ENCODE data around the gene SULT6B1.
"Not testable (repeated sequence)": the region's sequence is repeated elsewhere in the genome, so short reads cannot be mapped to it uniquely, and the experiment has no call there.

SULT6B1 gene, protein sequence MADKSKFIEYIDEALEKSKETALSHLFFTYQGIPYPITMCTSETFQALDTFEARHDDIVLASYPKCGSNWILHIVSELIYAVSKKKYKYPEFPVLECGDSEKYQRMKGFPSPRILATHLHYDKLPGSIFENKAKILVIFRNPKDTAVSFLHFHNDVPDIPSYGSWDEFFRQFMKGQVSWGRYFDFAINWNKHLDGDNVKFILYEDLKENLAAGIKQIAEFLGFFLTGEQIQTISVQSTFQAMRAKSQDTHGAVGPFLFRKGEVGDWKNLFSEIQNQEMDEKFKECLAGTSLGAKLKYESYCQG

DNA sequence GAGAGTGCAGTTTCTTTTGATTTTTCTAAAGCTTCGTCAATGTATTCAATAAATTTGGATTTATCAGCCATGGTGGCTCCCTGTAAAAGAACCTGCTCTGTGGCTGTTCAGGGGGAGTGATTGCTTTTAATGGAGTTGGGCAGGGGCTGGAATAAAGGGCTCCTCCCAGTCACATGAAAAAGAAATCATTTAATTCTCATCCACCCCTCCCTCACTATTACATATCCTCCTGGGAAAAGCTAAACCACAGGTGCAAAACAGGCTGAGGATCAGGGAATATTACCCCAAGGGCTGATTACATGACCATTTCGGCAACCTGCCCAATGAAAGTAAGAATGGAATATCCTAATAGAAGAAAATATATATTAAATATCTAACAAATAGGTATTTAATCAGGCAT lies at the start of gene SULT6B1:
Gene SULT6B1, minus strand, starts transcription at position 101 of the 400 bp plus-strand sequence. Its CDS starts 30 bp downstream, at position 71.
- no peak for DNase-seq (ENCODE audit: low spot score)

DNA sequence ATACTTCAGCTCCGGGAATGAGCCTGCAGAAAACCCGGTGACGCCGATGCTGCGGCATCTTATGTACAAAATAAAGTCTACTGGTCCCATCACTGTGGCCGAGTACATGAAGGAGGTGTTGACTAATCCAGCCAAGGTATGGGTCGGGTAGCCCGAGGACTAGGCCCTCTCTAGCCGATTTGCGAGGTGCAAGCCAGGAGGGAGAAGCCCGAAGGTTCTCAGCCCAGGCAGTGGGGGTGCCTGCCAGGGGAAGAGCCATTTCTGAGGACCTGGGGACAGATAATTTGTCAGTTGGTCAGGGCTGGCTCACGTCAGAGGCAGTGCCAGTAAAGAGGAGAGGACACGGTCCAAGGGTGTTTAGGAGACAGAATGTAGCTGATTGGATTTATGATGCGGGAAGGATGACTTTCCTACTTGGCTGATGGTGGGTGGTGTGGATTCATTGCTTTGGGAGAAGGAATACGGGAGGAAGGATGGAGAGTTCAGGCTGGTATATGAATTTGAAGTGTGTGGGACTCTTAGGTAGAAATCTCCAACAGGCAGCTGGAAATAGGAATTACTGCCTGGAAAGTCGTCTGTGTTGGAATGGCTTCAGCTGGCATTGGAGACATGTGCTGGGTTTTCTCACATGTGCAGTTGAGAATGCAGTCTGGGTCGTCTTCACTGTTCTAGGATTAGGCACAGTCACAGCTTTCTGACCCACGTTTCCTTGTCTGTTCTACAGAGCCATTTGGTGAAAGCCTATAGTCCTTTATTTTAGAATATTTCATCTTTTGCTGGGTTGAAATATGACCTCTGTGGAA lies 43.9 kb upstream of the SULT6B1 start:
- peak; percentile 47 for DNase-seq (ENCODE audit: low spot score)

DNA sequence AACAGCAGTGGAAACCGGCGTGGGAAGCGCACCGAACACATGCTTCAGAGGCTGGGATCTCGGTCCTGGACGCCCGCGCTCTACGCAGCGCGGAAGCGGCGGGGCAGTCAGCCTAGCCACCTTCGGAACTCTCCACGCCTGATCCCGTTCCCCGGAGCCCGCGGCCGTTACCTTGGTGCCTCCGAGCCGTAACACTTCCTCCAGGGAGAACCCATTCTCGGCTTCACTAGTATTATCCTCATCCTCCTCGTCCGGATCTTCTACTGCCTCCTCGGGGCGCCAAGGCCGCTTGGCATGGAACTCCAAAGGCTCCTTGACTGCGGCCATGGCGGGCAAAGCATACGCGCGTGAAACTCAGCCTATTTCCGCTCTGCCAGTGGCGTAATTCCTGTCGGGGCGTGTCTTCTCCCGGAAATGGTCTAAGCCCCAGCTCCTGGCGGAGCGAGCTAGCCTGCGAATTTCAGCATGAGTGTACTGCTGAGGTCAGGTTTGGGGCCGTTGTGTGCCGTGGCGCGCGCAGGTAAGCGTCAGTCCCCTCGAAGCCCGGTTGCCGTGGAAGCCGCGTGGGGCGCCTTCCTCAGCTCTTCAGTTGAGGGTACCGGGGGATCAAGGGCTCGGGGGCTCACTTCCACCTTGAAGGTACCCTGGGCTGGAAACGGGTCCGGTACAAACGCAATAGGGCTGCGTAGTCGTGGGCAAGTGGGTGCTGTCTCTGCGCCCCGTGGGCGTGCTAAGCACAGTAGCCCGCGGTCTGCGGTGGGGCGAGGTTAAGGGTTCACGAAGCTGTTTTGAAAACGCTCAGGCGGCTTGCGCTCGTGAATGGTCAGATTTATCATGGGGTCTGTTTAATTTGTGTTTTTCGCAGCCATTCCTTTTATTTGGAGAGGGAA lies 43.0 kb upstream of the SULT6B1 start, which contains the start of the genes CEBPZ and NDUFAF7:
Gene CEBPZ, minus strand, starts transcription at position 356 of the 890 bp plus-strand sequence. Its CDS starts 29 bp downstream, at position 327.
Gene NDUFAF7, plus strand, starts transcription at position 418 of the 890 bp plus-strand sequence. Its CDS starts 48 bp downstream, at position 466.
- peak; percentile 95 for DNase-seq (ENCODE audit: low spot score)

DNA sequence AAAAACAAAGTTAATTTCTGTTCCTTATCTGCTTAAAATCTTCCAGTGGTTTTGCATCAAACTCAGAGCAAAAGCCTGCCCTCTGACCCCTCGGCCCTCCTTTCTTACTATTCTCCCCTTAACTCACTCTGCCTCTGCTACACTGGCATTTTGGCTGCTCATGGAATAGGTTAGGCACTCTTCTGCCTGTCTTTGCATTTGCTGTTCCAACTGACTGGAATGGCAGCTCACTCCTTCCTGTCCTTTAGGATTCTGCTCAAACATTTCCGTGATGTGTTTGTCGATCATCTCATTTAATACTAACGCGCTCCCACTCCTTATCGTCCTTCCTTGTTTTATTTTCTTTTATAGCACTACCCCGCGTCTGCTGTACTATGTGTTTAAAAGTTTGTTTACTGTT lies 42.1 kb upstream of the SULT6B1 start:
- peak; percentile 20 for DNase-seq (ENCODE audit: low spot score)

DNA sequence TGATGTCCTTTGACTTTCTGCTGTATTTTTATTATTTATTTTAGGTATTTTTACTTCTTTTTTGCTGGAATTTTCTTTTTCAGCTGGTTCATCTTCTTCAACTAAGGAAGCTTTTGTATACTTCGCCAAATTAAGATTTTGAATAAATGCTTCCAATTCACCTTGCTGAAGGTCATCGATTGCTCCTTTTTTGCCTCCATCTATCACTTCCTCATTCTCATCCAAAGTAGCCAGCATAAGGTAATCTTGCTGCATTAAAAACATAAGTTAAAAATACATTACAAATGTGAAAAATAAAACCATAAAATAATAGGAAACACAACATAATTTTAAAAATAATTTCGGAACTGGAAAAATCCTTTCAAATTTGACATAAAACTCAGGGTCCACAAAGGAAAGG lies 40.3 kb upstream of the SULT6B1 start:
- DNase-seq (ENCODE audit: low spot score): no peak

DNA sequence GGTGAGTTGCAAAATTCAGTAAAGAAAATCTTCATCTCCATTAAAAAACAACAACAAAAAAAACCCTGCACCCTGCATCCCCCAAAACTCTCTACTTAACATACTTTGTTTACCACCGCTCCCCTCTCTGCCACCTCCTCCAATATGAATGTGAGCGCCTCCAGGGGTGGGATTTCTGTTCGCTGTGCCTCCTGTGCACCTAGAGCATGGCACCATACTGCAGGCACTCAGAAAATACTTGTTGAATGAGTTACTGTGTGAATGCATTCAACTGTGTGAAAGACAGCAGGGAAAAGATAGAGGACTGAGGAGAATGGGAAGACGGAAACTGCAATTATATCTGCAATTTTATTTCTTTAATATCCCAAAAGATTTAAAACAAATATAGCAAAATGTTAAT lies 38.4 kb upstream of the SULT6B1 start:
- DNase-seq (ENCODE audit: low spot score): peak; percentile 5

DNA sequence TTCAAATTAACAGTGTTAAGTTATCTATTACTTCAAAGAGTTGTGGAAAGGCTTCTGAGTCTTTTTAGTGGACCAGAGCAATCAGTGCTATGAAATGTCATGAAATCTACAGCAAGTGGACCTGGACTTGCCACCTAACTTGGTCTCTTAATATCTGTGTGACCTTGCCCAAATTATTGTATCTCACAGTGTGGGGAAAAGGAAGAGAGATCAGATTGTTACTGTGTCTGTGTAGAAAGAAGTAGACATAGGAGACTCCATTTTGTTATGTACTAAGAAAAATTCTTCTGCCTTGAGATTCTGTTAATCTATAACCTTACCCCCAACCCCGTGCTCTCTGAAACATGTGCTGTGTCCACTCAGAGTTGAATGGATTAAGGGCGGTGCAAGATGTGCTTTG lies 36.7 kb upstream of the SULT6B1 start:
- DNase-seq (ENCODE audit: low spot score): not testable (repeated sequence)

DNA sequence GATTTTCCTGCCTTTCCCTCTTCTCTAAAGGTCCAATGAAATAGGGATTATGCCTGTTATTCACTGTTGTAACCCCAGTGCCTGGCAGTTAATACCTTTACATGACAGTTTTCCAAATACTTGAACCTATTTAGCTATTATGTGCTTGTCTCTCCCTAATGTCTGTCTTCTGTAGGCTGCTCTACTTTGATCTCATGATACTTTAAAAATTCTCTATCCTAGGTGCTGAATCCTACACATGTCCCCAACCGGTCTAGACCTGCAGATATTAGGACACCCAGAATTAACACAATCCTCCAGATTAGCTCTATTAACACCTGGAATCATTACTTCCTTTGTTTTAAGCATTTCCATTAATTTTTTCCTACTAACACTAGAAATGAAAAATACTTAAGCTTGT lies 35.6 kb upstream of the SULT6B1 start:
- no peak for DNase-seq (ENCODE audit: low spot score)

DNA sequence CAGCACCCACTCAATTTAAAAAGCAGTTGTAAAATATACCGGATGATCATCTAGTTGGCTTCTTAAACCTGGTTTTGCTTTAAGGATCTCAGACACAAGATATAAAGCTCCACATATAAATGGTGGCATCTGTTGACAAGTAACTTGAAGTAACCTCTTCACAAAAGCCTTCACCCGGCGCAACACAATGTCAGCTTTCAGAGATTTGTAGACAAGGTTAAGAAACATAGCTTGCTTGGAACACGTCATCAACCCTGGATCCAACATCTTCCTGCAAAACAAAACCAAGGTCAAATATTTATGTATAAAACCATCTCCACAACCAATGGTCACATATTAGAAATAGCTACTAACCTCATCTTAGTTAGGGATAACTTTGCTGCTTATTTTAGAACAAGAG lies 34.7 kb upstream of the SULT6B1 start:
- no peak for DNase-seq (ENCODE audit: low spot score)

DNA sequence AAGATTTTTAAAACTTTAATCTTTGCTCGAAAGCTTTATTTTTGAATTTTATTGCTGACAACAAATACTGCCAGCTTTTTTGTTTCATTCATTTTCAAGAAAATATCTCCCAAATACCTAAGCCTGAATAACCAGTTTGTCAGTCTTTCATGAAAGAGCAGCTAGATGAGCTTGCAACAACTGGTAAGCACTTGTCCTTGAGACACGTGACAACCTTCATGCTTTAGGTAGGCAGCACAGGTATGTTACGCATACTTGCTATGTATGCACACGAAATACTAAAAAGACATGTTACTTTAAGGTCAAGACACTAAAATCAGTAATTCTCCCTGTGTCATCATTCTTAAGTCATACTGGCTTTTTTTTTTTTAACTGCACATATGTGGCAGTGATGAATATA lies 30.6 kb upstream of the SULT6B1 start:
- no peak for DNase-seq (ENCODE audit: low spot score)

DNA sequence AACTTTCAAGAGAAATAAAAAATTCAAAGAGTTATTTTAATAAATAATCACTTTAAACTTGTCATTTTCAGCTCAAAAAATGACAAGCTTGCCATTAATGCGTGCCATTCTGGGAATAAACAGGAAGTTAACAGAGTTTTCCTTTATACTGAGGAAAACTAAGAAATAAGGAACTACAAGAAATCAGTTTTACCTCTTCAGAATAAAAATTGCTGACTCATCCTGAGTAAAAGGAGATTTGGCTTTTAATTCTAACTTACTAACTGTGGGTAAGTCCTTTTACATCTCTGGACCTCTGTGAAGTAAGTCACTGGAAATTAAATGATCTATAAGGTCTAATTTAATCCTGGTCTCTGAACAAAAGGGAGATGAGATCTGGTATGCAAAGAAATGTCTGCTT lies 26.8 kb upstream of the SULT6B1 start:
- no peak for DNase-seq (ENCODE audit: low spot score)

DNA sequence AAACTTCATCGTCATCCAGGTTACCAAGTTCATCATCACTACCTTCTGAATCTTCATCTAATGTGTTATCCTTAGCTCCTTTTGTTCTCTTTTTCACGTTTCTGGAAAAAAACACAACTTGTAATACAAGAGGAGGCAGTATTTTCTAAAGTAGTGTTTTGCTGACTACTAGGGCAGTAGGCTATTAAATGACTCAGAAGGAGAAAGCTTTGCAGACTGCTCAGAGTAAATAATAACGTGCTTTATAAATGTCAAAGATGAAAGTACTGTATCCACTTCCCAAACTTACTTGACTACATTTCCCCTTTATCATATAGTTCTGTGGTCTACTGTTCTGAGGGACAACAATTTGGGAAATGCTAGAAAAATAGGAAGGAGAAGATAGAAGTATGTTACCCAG lies 23.5 kb upstream of the SULT6B1 start:
- DNase-seq (ENCODE audit: low spot score): no peak

DNA sequence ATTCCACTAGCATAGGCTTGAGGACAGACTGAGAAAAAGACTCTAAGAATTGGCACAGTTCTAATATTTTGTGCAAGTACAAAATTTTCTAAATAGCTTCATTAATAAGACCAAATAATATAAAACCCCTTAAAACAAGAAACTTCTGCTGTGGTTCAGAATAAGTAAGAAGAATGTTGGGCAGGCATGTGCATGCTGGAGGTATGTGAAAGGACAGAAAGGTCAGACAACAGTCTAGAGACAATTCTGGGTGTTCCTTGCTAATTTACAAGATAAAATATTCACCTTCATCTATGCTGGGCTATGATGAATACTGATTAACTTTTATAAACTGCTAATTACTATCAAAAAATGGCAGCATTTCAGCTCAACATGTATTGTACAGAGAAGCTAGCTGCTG lies 22.7 kb upstream of the SULT6B1 start:
- no peak for DNase-seq (ENCODE audit: low spot score)

DNA sequence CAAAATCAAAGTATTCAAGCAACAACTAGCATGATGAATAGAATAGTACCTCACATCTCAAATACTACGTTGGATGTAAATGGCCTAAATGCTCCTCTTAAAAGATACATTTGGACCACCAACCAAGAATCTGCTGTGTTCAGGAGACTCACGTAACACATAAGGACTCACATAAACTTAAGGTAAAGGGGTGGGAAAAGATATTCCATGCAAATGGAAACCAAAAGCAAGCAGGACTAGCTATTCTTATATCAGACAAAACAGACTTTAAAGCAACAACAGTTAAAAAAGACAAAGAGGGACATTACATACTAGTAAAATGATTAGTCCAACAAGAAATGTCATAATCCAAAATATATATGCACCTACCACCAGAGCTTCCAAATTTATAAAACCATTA lies 18.3 kb upstream of the SULT6B1 start:
- not testable (repeated sequence) for DNase-seq (ENCODE audit: low spot score)

DNA sequence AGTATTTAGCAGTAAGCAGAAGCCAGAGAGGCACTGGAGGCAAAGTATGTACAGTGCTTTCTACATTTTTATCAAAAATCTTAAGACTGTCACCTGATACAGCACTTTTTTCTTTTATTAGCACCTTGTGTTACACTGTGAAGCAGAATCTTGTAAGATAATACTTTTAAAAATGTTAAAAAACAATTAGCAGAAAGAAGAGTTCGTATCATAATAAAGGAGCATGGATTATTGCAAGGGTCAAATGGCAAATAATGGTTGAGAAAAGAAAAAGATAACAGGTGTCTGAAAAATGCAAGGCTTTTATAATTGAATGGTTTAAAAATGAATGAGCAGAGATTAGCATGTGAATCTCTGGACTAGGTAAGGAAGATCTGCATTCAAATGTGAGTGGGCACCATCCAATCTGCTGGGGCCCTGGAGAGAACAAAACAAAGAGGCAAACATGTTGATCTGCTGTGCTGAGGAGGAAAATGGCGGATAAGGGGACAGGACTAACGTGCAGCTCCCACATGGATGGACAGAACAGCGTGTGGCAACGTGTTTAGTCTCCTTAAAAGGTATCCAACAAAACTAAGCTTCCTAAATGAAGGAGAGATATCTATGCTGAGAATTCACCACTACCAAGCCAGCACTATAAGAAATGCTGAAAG lies 17.3 kb upstream of the SULT6B1 start:
- DNase-seq (ENCODE audit: low spot score): no peak

DNA sequence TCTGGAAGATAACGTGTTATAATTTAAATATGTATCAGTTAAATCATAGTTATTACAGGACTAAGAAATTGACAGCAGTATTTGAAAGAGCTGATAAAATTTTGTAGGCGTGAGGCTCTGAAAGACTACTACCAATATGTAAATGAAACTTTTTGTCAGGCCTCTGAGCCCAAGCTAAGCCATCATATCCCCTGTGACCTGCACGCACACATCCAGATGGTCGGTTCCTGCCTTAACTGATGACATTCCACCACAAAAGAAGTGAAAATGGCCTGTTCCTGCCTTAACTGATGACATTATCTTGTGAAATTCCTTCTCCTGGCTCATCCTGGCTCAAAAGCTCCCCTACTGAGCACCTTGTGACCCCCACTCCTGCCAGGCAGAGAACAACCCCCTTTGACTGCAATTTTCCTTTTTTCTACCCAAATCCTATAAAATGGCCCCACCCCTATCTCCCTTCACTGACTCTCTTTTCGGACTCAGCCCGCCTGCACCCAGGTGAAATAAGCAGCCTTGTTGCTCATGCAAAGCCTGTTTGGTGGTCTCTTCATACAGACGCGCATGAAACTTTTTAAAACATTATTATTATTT lies 16.7 kb upstream of the SULT6B1 start:
- DNase-seq (ENCODE audit: low spot score): not testable (repeated sequence)

DNA sequence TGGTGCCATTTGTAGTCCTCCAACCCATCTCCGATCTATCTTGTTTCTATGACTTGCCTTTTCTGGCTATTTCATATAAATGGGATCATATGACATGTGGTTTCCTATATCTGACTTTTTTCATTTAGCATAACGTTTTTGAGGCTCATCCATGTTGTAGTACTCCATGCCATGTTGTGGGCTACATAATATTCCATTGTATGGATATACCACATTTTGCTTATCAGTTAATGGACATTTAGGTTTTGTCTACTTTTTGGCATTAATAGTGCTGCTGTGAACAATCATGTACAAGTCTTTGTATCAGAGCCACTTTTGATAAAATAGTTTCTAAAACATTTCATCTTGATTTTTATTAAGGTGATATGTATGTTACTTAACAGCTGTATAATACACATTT lies 15.2 kb upstream of the SULT6B1 start:
- no peak for DNase-seq (ENCODE audit: low spot score)

DNA sequence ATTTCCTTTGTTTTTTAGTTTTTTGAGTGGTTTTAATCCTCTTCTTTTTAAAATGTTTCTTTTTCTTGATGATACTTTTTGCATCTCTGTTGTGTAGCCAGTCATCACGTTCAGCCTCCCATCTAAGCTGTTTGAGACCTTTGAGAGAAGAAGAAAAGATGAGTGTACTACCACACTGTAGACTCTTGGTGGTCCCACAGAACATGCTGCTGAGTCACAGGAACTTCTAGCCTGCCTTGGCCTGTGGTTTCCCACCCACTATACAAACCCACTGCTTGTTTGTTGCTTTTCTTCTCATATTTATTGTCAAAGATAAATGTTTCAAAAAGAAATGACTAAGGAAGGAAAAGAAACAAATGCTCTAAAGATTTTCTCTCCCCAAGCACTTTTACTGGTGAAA lies 13.3 kb upstream of the SULT6B1 start:
- no peak for DNase-seq (ENCODE audit: low spot score)

DNA sequence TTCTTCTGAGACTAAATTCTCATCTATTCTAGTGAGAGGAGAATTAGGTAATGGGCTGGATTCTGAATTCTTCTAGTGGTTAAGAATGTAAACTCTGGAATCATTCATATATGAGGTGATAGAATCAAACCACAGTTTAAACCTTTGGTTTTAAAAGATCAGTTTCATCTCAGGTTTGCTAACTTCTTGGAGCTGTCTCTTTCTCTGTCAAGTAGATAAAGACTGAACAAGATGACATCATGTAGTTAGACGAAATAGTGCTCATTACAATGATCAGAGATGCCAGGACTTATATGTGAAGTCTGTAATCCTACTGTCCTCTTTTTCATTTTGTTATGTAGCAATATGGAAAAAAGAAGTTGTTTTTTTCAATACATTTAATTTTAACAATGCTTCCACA lies 12.7 kb upstream of the SULT6B1 start:
- DNase-seq (ENCODE audit: low spot score): no peak

DNA sequence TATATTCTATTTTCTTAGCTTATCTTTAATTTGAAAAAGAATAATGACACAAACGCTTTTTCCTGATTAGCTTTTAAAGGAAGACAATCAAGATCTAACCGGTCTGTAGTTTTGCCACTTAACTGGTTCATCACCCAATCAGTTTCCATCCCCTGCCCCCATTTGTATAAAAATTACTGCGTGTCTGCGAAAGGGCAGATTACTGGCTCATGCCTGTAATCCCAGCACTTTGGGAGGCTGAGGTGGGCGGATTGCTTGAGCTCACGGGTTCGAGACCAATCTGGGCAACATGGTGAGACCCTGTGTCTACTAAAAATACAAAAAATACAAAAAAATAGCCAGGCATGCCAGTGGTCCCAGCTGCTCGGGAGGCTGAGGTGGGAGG lies 10.2 kb upstream of the SULT6B1 start:
- DNase-seq (ENCODE audit: low spot score): no peak
